Measurements from ENCODE around the gene MAP3K10.

Gene MAP3K10

DNA sequence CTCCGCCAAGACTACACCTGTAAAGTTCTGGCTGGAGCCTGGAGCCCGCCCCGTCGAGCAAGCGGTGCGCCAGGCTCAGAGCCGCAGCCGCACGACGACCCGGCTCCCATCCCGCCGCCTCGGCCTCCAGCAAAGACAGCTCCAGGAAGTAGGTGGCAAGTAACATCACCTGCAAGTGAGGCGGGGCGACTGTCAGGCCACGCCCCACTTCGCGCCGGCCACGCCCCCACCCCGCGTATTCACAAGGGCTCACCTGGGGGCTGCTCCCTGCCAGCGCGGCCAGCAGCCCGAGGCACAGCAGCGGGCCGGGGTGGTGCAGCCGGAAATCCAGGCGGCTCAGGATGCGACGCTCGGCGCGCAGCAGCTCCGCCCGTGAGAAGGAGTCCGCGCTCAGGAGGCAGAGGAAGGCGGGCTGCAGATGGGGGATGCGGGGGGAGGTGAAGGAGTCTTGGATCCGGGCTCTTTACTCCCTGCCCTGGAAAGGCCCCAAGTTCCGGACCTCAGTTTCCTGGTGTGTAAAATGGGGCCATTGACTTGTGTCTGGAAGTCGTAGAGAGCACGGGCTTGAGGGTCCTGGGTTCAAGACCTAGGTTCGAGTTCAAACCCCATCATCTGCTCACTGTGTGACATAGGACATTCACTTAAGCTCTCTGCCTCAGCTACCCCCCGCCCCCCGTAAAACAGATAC, 32.1 kb downstream of the MAP3K10 start:
- DNase-seq (ENCODE audit: low read depth): no peak
- H3K4me3 ChIP-seq (ENCODE audit: low read depth, low read length): no peak overlapping the region
- TF ChIP-seq, protein P1, sequence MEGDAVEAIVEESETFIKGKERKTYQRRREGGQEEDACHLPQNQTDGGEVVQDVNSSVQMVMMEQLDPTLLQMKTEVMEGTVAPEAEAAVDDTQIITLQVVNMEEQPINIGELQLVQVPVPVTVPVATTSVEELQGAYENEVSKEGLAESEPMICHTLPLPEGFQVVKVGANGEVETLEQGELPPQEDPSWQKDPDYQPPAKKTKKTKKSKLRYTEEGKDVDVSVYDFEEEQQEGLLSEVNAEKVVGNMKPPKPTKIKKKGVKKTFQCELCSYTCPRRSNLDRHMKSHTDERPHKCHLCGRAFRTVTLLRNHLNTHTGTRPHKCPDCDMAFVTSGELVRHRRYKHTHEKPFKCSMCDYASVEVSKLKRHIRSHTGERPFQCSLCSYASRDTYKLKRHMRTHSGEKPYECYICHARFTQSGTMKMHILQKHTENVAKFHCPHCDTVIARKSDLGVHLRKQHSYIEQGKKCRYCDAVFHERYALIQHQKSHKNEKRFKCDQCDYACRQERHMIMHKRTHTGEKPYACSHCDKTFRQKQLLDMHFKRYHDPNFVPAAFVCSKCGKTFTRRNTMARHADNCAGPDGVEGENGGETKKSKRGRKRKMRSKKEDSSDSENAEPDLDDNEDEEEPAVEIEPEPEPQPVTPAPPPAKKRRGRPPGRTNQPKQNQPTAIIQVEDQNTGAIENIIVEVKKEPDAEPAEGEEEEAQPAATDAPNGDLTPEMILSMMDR (IDR thresholded peaks at IDR 0.05; ENCODE audit: insufficient read depth, low read depth, low read length, missing control alignments): no peak

DNA sequence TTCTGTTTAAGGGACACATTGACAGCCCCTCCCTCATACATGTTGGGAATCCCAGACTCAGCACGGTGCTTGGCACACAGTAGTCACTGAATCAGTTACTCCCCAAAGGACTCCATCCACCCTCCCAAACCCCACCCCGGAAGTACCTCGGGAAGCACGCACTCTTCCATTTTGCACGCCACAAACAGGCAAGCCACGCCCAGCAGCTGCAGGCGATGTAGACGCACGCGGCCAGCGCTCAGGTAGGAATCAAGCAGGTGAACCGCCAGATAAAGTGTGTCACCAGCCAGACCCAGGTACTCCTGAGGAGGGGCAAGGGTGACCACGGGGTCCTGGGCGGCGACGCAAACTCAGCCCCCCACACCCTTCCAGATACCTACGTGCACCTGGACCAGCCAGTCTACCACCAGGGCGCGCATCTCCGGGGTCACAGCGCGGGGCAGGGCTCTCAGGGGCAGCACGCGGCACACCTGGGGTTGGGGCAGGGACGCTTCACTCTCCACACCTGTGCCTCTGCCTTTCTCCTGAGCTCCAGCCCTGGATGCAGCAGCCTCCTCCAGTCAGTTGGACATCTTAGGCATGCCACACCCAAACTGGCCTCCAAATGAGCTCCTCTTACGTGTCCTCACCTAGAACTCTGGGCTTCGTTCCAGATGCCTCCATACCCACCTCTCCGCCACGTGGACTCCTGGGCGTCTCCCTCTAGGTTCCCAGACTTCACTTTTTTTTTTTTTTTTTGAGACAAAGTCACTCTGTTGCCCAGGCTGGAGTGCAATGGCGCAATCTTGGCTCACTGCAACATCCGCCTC, 33.3 kb downstream of the MAP3K10 start:
- TF ChIP-seq, protein P1 (IDR thresholded peaks at IDR 0.05; ENCODE audit: insufficient read depth, low read depth, low read length, missing control alignments): no peak
- no peak for DNase-seq (ENCODE audit: low read depth)
- H3K4me3 ChIP-seq (ENCODE audit: low read depth, low read length): no peak overlapping the region

- H3K4me3 ChIP-seq (ENCODE audit: low read depth, low read length): no peak overlapping the region
- TF ChIP-seq, protein P1 (IDR thresholded peaks at IDR 0.05; ENCODE audit: insufficient read depth, low read depth, low read length, missing control alignments): peak; percentile 30
- DNase-seq (ENCODE audit: low read depth): peak; percentile 20
Observed at GRCh38 chr19:40225440-40226305, 34.4 kb downstream of the MAP3K10 start.

DNA sequence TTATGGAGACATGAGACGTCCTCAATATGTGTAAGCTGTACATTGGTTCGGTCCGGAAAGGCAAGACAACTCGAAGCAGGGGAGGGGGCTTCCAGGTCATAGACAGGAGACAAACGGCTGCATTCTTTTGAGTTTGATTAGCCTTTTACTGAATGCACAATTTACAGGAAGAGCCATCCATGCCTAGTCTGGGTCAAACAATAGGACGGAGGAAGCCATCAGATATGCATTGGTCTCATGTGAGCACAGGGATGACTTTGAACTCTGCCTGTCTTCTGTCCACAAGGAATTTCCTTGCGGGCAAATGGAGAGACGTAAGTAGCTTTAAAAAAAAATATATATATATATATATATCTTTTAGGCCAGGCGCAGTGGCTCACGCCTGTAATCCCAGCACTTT, 37.1 kb downstream of the MAP3K10 start:
- TF ChIP-seq, protein P1 (IDR thresholded peaks at IDR 0.05; ENCODE audit: insufficient read depth, low read depth, low read length, missing control alignments): no peak

GRCh38 chr19:40228863-40229262, 37.6 kb downstream of the MAP3K10 start:
- TF ChIP-seq, protein P1 (IDR thresholded peaks at IDR 0.05; ENCODE audit: insufficient read depth, low read depth, low read length, missing control alignments): no peak
- H3K4me3 ChIP-seq (ENCODE audit: low read depth, low read length): no peak overlapping the region
- DNase-seq (ENCODE audit: low read depth): no peak

More for the DNA sequence above, 37.1 kb downstream of the MAP3K10 start:
- DNase-seq (ENCODE audit: low read depth): no peak
- no peak overlapping the region for H3K4me3 ChIP-seq (ENCODE audit: low read depth, low read length)

GRCh38 chr19:40229484-40229883, 38.3 kb downstream of the MAP3K10 start:
- no peak overlapping the region for H3K4me3 ChIP-seq (ENCODE audit: low read depth, low read length)
- TF ChIP-seq, protein P1 (IDR thresholded peaks at IDR 0.05; ENCODE audit: insufficient read depth, low read depth, low read length, missing control alignments): no peak
- DNase-seq (ENCODE audit: low read depth): no peak

All from GM12865 (cell line).